Liver (tissue), 9 donors: Measurements from ENCODE around the gene AUNIP. TPM values are rescaled to one million over a fixed set of nuclear protein-coding genes. Genes with fewer than 3 reads are reported as not detected.

ENCODE experiments used
- DNase-seq: peaks from one replicate; pipeline ENCODE4 v3.0.0-alpha.2; 2017; ENCODE audit warnings: low spot score
- H3K27ac ChIP-seq, 2 donors: one replicate each; pipeline ENCODE4 v1.7.0; 2013; ENCODE audit warnings: inconsistent platforms in 2 of 2, low read length in 2 of 2, control low read depth in 1 of 2, low read depth in 1 of 2, mild to moderate bottlenecking in 1 of 2
- H3K27me3 ChIP-seq, 4 donors: one replicate each; pipeline versions ENCODE4 v1.6.1 to v1.7.0; 2013; ENCODE audit warnings: low read length in 3 of 4, inconsistent platforms in 1 of 4, mild to moderate bottlenecking in 1 of 4, moderate library complexity in 1 of 4; ENCODE audit not compliant: control insufficient read depth in 4 of 4, insufficient read depth in 4 of 4
- H3K36me3 ChIP-seq, 4 donors: one replicate each; pipeline versions ENCODE4 v1.6.1 to v1.7.0; 2013; ENCODE audit warnings: low read length in 3 of 4, mild to moderate bottlenecking in 3 of 4, low read depth in 1 of 4, moderate library complexity in 1 of 4; ENCODE audit not compliant: control insufficient read depth in 4 of 4, insufficient read depth in 3 of 4
- H3K4me1 ChIP-seq, 4 donors: one replicate each; pipeline versions ENCODE4 v1.6.1 to v1.7.0; 2013; ENCODE audit warnings: low read length in 3 of 4, mild to moderate bottlenecking in 3 of 4, moderate library complexity in 1 of 4; ENCODE audit not compliant: control insufficient read depth in 4 of 4, insufficient read depth in 4 of 4
- H3K4me3 ChIP-seq, 3 donors: one replicate each; pipeline versions ENCODE4 v1.6.1 to v1.7.0; 2013; ENCODE audit warnings: low read length in 3 of 3, control low read depth in 1 of 3, low read depth in 1 of 3, mild to moderate bottlenecking in 1 of 3
- H3K9ac ChIP-seq, 2 donors: one replicate each; pipeline ENCODE4 v1.7.0; 2013; ENCODE audit warnings: low read length in 2 of 2, mild to moderate bottlenecking in 2 of 2, moderate library complexity in 2 of 2, control low read depth in 1 of 2, low read depth in 1 of 2
- H3K9me3 ChIP-seq, 4 donors: one replicate each; pipeline versions ENCODE4 v1.6.1 to v1.7.0; 2013; ENCODE audit warnings: low read length in 3 of 4; ENCODE audit not compliant: control insufficient read depth in 4 of 4
- CTCF ChIP-seq: fragments of 150-350 bp; IDR thresholded peaks from 2 replicates; pipeline ENCODE4 v1.5.1; 2017; ENCODE audit warnings: improper control_type of control experiment, low read depth, low read length; ENCODE audit not compliant: missing input control
- FOXA1 ChIP-seq: IDR thresholded peaks from 2 replicates; pipeline ENCODE4 v1.6.1; 2016; ENCODE audit warnings: antibody characterized with exemption
- GABPA ChIP-seq, 2 donors: IDR thresholded peaks in 1 of 2; conservative IDR thresholded peaks in 1 of 2; 2 replicates each; pipeline ENCODE4 v1.6.1; 2016; ENCODE audit warnings: antibody characterized with exemption in 2 of 2, mild to moderate bottlenecking in 1 of 2, moderate library complexity in 1 of 2
- HNF4A ChIP-seq, 2 donors: conservative IDR thresholded peaks; 2 replicates each; pipeline ENCODE4 v1.6.1; 2016; ENCODE audit warnings: antibody characterized with exemption in 2 of 2, mild to moderate bottlenecking in 2 of 2
- HNF4G ChIP-seq: IDR thresholded peaks from 2 replicates; pipeline ENCODE4 v1.6.1; 2016; ENCODE audit warnings: antibody characterized with exemption
- RAD21 ChIP-seq, 2 donors: IDR thresholded peaks; 2 replicates each; pipeline ENCODE4 v1.6.1; 2016; ENCODE audit warnings: antibody characterized with exemption in 2 of 2, mild to moderate bottlenecking in 2 of 2
- REST ChIP-seq: IDR thresholded peaks from 2 replicates; pipeline ENCODE4 v1.6.1; 2016; ENCODE audit warnings: antibody characterized with exemption, mild to moderate bottlenecking
- SP1 ChIP-seq: IDR thresholded peaks from 2 replicates; pipeline ENCODE4 v1.6.1; 2018; ENCODE audit warnings: antibody characterized with exemption, mild to moderate bottlenecking
- YY1 ChIP-seq: IDR thresholded peaks from 2 replicates; pipeline ENCODE4 v1.6.1; 2016; ENCODE audit warnings: antibody characterized with exemption, mild to moderate bottlenecking
- WGBS: extraction: QIAGEN DNeasy Blood & Tissue Kit; methylation state at CpG from one replicate; pipeline ENCODE4 v1.1.7; 2013; 5-methylcytosine and 5-hydroxymethylcytosine counted together
- polyA plus RNA-seq, 2 donors: library from polyadenylated mRNA; stranded (reverse) in 1 of 2; unstranded in 1 of 2; fragments of 200-250 nt in 1 of 2; fragments of >200 nt in 1 of 2; fragmentation: Nextera tagmentation in 1 of 2; extraction: Ambion mirVana in 1 of 2; gene quantifications; one replicate each; pipeline versions ENCODE4 v1.2.1 to v1.2.3, GENCODE V29; 2013 to 2015
- total RNA-seq, 2 donors: library from RNA; depleted of rRNA; stranded (reverse); fragments of >200 nt; gene quantifications; one replicate each; pipeline ENCODE4 v1.2.3, GENCODE V29; 2014
- donor health status: healthy.
- donor health status: healthy.
- donor health status: healthy.
- donor health status: healthy.
- donor health status: healthy.

The AUNIP gene
- total and polyA plus RNA-seq, 4 donors, result 0.18 to 9.0 (median 0.56) TPM; not detected in 1

GRCh38 chr1:25797939-25798338, 61.3 kb downstream of the AUNIP start:
- H3K9me3 ChIP-seq, result no peaks in the 10 kb centered on the region
- H3K27ac ChIP-seq, result no peak overlapping the region
- H3K4me3 ChIP-seq, result no peak overlapping the region
- WGBS, result 70% methylated on average over 8 of the region's 8 CpGs
- no peak for DNase-seq
- no peak overlapping the region for H3K9ac ChIP-seq
- H3K27me3 ChIP-seq, result no peaks in the 10 kb centered on the region
- peak in 1 of 2 donors; percentile 71 for TF ChIP-seq RAD21 (IDR thresholded peaks at IDR 0.05)
- TF ChIP-seq REST, result no peak
- TF ChIP-seq SP1, result no peak
- TF ChIP-seq CTCF, result peak; percentile 30
- no peak for TF ChIP-seq FOXA1
- TF ChIP-seq YY1, result no peak
- TF ChIP-seq GABPA (IDR thresholded peaks at IDR 0.05 in 1 of 2, conservative IDR thresholded peaks at IDR 0.05 in 1 of 2), result no peak
- TF ChIP-seq HNF4A (conservative IDR thresholded peaks at IDR 0.05), result no peak
- peaks cover 0 to 26% (median 11%) of the 10 kb centered on the region in 4 donors for H3K4me1 ChIP-seq
- no peaks in the 10 kb centered on the region for H3K36me3 ChIP-seq

- Histone ChIP-seq H3K4me1 (peaks cover 0 to 22% (median 10%) of the 10 kb centered on the region in 4 donors), H3K27me3 (no peaks in the 10 kb centered on the region), H3K36me3 (no peaks in the 10 kb centered on the region), H3K4me3 (no peak overlapping the region), H3K9ac (no peak overlapping the region), H3K9me3 (no peaks in the 10 kb centered on the region), H3K27ac (peak overlapping the region in 1 of 2 donors; percentile 27)
- 4% methylated on average over 19 of the region's 19 CpGs for WGBS
- peak; percentile 84 for DNase-seq
- no peak for TF ChIP-seq HNF4G
- peak in 1 of 2 donors; percentile 9 for TF ChIP-seq HNF4A (conservative IDR thresholded peaks at IDR 0.05)
- TF ChIP-seq RAD21 (IDR thresholded peaks at IDR 0.05), result peak; percentile 95 to 96
- TF ChIP-seq CTCF, result peak; percentile 83
- no peak for TF ChIP-seq FOXA1
Observed at GRCh38 chr1:25796811-25797458, 62.3 kb downstream of the AUNIP start.
